ENCODE data around the gene PC.

GRCh38 chr11:66974724-66975404, 16.7 kb upstream of the PC start, which contains the start of gene C11orf86:
- TF ChIP-seq, protein P1, sequence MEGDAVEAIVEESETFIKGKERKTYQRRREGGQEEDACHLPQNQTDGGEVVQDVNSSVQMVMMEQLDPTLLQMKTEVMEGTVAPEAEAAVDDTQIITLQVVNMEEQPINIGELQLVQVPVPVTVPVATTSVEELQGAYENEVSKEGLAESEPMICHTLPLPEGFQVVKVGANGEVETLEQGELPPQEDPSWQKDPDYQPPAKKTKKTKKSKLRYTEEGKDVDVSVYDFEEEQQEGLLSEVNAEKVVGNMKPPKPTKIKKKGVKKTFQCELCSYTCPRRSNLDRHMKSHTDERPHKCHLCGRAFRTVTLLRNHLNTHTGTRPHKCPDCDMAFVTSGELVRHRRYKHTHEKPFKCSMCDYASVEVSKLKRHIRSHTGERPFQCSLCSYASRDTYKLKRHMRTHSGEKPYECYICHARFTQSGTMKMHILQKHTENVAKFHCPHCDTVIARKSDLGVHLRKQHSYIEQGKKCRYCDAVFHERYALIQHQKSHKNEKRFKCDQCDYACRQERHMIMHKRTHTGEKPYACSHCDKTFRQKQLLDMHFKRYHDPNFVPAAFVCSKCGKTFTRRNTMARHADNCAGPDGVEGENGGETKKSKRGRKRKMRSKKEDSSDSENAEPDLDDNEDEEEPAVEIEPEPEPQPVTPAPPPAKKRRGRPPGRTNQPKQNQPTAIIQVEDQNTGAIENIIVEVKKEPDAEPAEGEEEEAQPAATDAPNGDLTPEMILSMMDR (IDR thresholded peaks at IDR 0.05 in 8 of 11, conservative IDR thresholded peaks at IDR 0.05 in 3 of 11): no peak
- TF ChIP-seq POLR2A (IDR thresholded peaks at IDR 0.05): no peak
- no peak for TF ChIP-seq POLR2AphosphoS5 (IDR thresholded peaks at IDR 0.05)
